SK-N-MC (cell line): ENCODE data around the gene CHD3.

ENCODE experiments used
- DNase-seq: peaks from one replicate; pipeline ENCODE4 v3.0.0-alpha.2; 2011; ENCODE audit warnings: low read depth, low spot score
- H3K27ac ChIP-seq: fragments of 200-600 bp; sonication (generic); 2 replicates; pipeline ENCODE4 v1.5.1; 2016; ENCODE audit warnings: mixed run types
- H3K36me3 ChIP-seq: fragments of 200-600 bp; sonication (generic); 2 replicates; pipeline ENCODE4 v1.6.1; 2017; ENCODE audit warnings: antibody characterized with exemption, low read length, mixed read lengths; ENCODE audit not compliant: insufficient read depth
- H3K4me3 ChIP-seq: fragments of 200-600 bp; sonication (generic); 2 replicates; pipeline ENCODE4 v1.5.1; 2016
- H3K9ac ChIP-seq: fragments of 200-600 bp; sonication (generic); 2 replicates; pipeline ENCODE4 v1.8.0; 2017; ENCODE audit warnings: mixed run types, mixed read lengths; ENCODE audit not compliant: insufficient read length
- H3K9me3 ChIP-seq: fragments of 200-600 bp; sonication (generic); 2 replicates; pipeline ENCODE4 v1.6.1; 2017; ENCODE audit warnings: low read depth, mild to moderate bottlenecking, antibody characterized with exemption, low read length, moderate library complexity, mixed read lengths
- EZH2 ChIP-seq: fragments of 200-600 bp; sonication (generic); IDR thresholded peaks from one replicate; pipeline ENCODE4 v1.6.1; 2017; ENCODE audit warnings: antibody characterized with exemption
- FOXP2 ChIP-seq: optimal IDR thresholded peaks from 2 replicates; pipeline ENCODE3; 2011; ENCODE audit warnings: mild to moderate bottlenecking, moderate library complexity; ENCODE audit not compliant: insufficient read depth; ENCODE audit errors: extremely low read length, control extremely low read depth
- POLR2AphosphoS5 ChIP-seq: IDR thresholded peaks from 2 replicates; pipeline ENCODE4 v1.6.1; 2012; ENCODE audit warnings: mild to moderate bottlenecking, low read depth, low read length, borderline replicate concordance

Gene CHD3

GRCh38 chr17:7930841-7931631, 42.4 kb downstream of the CHD3 start:
- Histone ChIP-seq H3K9ac (peak overlapping the region; percentile 85), H3K36me3 (peaks cover 15% of the 10 kb centered on the region), H3K9me3 (no peaks in the 10 kb centered on the region), H3K4me3 (peak overlapping the region; percentile 100), H3K27ac (no peak overlapping the region)
- no peak for TF ChIP-seq EZH2
- no peak for TF ChIP-seq FOXP2
- TF ChIP-seq POLR2AphosphoS5, result no peak
- DNase-seq, result no peak

DNA sequence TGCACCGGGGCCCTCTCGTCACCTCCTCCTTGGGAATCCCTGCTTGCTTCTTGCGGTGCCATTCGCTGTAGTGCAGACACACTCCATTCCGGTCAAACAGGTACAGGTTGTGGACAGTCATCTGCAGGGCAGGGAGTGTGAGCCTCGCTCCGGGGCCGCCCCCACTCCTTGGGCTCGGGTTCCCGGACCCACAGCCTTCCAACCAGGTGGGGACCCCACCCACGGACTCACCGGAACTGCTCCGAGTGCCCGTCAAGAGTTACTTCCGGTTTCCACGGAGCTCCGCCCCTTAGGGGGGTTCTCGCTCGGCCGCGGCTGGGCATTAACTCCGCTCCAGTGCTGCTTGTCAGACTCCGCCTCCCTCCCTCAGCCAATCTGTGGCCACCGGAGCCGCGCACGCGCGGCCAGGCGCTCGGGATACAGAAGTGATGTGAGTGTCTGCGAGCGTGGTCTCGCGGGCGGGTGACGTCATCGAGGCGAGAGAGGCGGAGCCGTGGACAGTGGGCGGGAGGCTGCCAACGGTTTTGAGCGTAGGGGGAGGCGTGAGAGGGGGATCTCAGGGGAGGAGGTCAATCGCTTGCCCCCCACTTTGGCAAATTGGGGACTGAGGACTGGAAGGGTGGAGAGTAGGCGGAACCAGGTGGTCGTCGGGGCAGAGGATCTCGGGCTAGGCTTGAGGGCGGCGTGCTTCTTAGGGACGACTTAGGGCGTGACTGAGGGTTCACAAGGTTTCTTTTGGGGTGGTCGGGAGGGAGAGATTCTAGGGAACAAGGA, 43.3 kb downstream of the CHD3 start, which contains the start of the genes CNTROB and TRAPPC1:
TSS of gene CNTROB (plus strand) at position 498 of the 774 bp plus-strand sequence. CDS start 874 bp downstream, outside the sequence.
TSS of gene TRAPPC1 (minus strand) at position 238 of the 774 bp plus-strand sequence. CDS start at position 121, 117 bp downstream.
- peaks cover 23% of the 10 kb centered on the region for H3K36me3 ChIP-seq
- H3K9me3 ChIP-seq, result no peaks in the 10 kb centered on the region
- peak within 1 kb of the TSS; percentile 65 for H3K27ac ChIP-seq
- peak within 1 kb of the TSS; percentile 100 for H3K4me3 ChIP-seq
- DNase-seq, result peak; percentile 57
- peak within 1 kb of the TSS; percentile 99 for H3K9ac ChIP-seq
- TF ChIP-seq POLR2AphosphoS5, result peak; percentile 69; the same call in 1 of the 2 replicates
- no peak for TF ChIP-seq EZH2

DNA sequence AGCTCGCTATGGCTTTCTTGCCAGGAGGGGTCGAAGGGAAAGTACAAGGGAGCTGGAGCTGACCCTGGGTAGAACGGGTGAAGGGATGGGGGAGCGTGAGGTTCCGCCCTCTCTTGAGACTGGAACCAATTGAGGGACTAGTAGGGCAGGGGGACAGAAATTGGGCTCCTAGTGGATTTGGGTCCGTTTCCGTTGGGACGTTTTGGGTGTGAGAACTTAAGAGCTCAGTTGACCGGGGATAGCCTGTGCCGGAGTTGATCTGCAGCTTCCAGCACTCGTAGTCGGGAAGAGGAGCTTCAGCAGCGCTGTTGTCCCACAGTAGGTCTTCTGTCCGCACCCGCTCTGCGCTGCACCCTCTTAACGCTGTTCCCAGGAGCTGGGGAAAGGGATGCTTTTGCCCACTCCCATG, 43.9 kb downstream of the CHD3 start:
- no peaks in the 10 kb centered on the region for H3K9me3 ChIP-seq
- H3K9ac ChIP-seq, result peak overlapping the region; percentile 99
- TF ChIP-seq POLR2AphosphoS5, result no peak
- no peak for TF ChIP-seq EZH2
- TF ChIP-seq FOXP2, result no peak
- H3K4me3 ChIP-seq, result peak overlapping the region; percentile 100
- no peak for DNase-seq
- peaks cover 28% of the 10 kb centered on the region for H3K36me3 ChIP-seq
- peak overlapping the region; percentile 65 for H3K27ac ChIP-seq

GRCh38 chr17:7932949-7933348, 44.4 kb downstream of the CHD3 start:
- peaks cover 28% of the 10 kb centered on the region for H3K36me3 ChIP-seq
- no peak for DNase-seq
- H3K9me3 ChIP-seq, result no peaks in the 10 kb centered on the region
- peak overlapping the region; percentile 99 for H3K9ac ChIP-seq
- H3K4me3 ChIP-seq, result peak overlapping the region; percentile 100
- no peak overlapping the region for H3K27ac ChIP-seq
- TF ChIP-seq POLR2AphosphoS5 (no peak), EZH2 (no peak), FOXP2 (no peak)

DNA sequence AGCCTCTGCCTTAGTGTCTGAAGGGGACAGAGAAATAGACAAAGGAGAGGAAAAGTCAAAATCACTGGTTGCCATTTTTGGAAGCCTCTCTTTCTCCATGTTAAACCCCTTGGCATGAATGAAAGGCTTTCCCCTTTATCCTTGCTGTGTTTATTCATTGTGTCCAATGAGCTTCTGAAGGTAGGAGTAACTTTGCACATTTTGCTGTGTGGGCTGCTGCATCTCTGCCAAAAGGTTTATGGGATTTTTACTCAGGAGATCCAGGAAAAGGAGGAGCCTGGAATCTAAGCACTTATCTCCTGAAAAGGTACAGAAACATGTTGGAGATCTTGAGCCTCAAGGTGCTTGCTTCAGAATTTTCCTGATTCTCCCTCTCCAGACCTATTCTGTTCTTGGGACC, 47.3 kb downstream of the CHD3 start:
- no peaks in the 10 kb centered on the region for H3K9me3 ChIP-seq
- H3K36me3 ChIP-seq, result peaks cover 51% of the 10 kb centered on the region
- TF ChIP-seq FOXP2, result no peak
- no peak overlapping the region for H3K4me3 ChIP-seq
- H3K27ac ChIP-seq, result no peak overlapping the region
- no peak overlapping the region for H3K9ac ChIP-seq
- DNase-seq, result no peak

- Histone ChIP-seq H3K9ac (no peak overlapping the region), H3K4me3 (no peak overlapping the region), H3K9me3 (no peaks in the 10 kb centered on the region), H3K36me3 (peaks cover 77% of the 10 kb centered on the region), H3K27ac (no peak overlapping the region)
- DNase-seq, result no peak
- TF ChIP-seq FOXP2 (no peak), POLR2AphosphoS5 (no peak), EZH2 (no peak)
Observed at GRCh38 chr17:7940034-7940433, 51.4 kb downstream of the CHD3 start.

DNA sequence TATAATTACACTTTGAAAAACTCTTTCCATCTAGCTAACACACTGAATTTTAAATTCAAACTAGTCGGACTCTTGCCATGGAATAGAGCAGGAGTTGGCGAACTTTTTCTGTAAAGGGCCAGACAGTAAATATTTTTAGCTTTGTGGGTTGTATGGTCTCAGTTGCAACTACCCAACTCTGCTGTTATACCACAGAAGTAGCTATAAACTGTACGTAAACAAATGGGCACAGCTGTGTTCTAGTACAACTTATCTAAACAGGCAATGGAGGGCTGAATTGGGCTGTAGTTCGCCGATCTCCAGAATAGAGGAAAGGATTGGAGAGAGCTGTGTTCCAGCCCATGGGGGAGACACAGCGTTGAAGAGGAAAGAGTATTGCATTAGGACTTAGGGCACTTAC, 52.2 kb downstream of the CHD3 start:
- TF ChIP-seq FOXP2 (no peak), EZH2 (no peak), POLR2AphosphoS5 (no peak)

DNA sequence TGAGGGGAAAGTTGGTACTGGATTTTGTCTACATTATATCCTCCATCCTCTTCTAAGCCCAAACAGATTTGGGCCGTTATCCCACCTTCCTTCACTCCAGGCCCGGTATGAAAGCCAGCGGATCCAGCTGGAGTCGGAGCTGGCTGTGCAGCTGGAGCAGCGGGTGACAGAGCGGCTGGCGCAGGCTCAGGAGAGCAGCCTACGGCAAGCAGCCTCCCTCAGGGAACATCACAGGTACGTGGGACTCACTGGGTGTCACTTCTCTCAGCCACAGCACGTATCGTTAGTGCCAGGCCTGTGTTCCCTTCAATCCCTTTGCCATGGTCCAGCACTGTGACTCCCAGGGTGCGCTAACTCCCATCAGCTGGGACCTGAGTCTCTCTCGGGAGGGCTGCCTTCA, 54.7 kb downstream of the CHD3 start:
- no peaks in the 10 kb centered on the region for H3K9me3 ChIP-seq
- H3K36me3 ChIP-seq, result peaks cover 80% of the 10 kb centered on the region
- TF ChIP-seq EZH2, result no peak
- H3K27ac ChIP-seq, result no peak overlapping the region
- no peak for DNase-seq
- no peak overlapping the region for H3K4me3 ChIP-seq
- H3K9ac ChIP-seq, result no peak overlapping the region

More for the DNA sequence above, 52.2 kb downstream of the CHD3 start:
- Histone ChIP-seq H3K4me3 (no peak overlapping the region), H3K9me3 (no peaks in the 10 kb centered on the region), H3K27ac (no peak overlapping the region), H3K9ac (no peak overlapping the region), H3K36me3 (peaks cover 77% of the 10 kb centered on the region)
- no peak for DNase-seq
